T-helper 2 cell treated with Interferon-gamma antibody and Interleukin-4, amounts not matched to agents 5 μg/mL and 100 μg/mL, for 36 hours (primary cell): ENCODE results near the gene PTDSS2.

Experiments used
- DNase-seq: peaks from one replicate; pipeline ENCODE4 v3.0.0; 2021; ENCODE audit warnings: low spot score
- H3K27ac Mint-ChIP-seq: one replicate; pipeline ENCODE4 v1.8.0; 2021; ENCODE audit warnings: mild to moderate bottlenecking, mixed read lengths
- H3K27me3 Mint-ChIP-seq: one replicate; pipeline ENCODE4 v1.8.0; 2021; ENCODE audit warnings: low read depth, mixed read lengths
- H3K36me3 Mint-ChIP-seq: one replicate; pipeline ENCODE4 v1.8.0; 2021; ENCODE audit warnings: low read depth, mixed read lengths
- H3K4me1 Mint-ChIP-seq: one replicate; pipeline ENCODE4 v1.8.0; 2021; ENCODE audit warnings: low read depth, mixed read lengths
- H3K4me3 Mint-ChIP-seq: one replicate; pipeline ENCODE4 v1.8.0; 2022; ENCODE audit warnings: mild to moderate bottlenecking, moderate library complexity, mixed read lengths
- H3K9me3 Mint-ChIP-seq: one replicate; pipeline ENCODE4 v1.8.0; 2021; ENCODE audit warnings: mixed read lengths

The PTDSS2 gene

DNA sequence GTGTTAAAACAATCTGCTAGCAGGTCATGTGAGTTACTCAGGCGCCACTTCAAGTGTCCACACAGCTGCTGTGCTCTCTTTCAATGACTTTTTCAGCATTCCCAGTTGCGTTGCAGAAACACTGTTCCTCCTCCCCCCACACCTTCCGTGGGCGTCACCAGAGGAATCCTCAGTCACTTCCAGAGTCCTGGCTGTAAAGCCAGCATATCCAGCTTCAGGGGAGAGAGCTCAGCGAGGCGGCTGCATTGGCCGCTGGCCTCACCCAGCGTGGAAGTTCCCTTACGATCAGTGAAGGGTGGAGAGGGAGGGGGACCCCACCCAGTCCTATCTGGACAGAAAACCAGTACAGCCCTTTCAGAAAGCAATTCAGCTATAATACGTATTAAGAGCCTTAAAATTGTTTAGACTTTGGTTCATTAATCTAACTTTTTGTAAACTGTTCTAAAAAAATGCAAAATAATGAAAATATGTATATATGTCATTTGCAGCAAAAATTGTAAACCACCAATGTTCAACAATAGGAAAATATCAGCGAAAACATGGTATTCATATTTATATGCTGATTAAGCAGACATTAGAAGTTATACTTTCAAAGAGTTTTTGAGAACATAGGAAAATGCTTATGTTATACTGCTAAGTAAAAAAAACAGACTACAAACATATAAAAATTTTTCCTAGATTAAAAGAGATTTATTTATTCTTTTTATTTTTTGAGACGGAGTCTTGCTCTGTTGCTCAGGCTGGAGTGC, 5.5 kb upstream of the PTDSS2 start:
- peaks cover 12% of the 10 kb centered on the region for H3K4me1 Mint-ChIP-seq
- H3K4me3 Mint-ChIP-seq = no peak overlapping the region
- no peak for DNase-seq
- no peaks in the 10 kb centered on the region for H3K36me3 Mint-ChIP-seq
- H3K27ac Mint-ChIP-seq = no peak overlapping the region
- no peaks in the 10 kb centered on the region for H3K9me3 Mint-ChIP-seq
- H3K27me3 Mint-ChIP-seq = no peaks in the 10 kb centered on the region

DNA sequence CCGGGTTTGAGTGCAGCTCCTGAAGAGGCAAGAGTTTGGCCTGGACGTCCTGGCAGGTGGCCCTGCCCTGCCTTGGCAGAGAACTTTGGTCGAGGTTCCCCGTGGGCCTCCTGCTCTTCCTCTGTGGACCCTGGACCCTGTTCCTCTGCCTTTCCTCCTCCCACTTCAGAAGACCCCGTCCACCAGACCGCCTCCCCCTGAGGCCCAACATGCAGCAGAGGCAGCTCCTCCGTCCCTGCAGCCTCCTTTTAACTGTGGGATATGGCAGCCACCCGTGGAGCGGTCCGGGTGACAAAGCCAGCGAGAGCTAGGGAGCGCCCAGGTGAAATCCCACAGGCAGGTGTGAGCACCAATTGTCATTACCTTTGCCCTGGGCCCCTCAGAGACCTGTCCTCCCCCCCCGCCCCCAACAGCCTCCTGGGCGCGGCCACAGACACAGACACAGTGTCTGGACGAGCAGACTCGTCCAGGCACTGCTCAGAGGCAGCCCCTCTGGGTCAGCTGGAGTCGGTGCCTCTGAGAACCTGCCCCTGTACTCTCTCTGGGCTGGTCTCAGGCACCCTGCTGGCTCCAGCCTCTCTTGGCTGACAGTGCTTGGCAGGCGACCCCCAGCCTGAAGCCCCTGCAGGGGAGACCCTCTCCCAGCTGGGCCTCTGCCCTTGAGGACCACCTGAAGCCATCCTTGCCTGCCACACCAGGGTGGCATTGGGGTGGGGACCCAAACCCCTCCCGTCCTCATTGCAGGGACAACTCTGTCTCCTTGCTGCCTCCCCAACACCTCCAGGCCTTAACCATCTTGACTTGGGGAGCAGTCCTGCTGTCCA, 4.1 kb upstream of the PTDSS2 start:
- H3K27ac Mint-ChIP-seq = no peak overlapping the region
- H3K4me3 Mint-ChIP-seq = no peak overlapping the region
- no peak for DNase-seq
- peaks cover 2% of the 10 kb centered on the region for H3K36me3 Mint-ChIP-seq
- no peaks in the 10 kb centered on the region for H3K27me3 Mint-ChIP-seq
- no peaks in the 10 kb centered on the region for H3K9me3 Mint-ChIP-seq
- H3K4me1 Mint-ChIP-seq = peaks cover 6% of the 10 kb centered on the region

DNA sequence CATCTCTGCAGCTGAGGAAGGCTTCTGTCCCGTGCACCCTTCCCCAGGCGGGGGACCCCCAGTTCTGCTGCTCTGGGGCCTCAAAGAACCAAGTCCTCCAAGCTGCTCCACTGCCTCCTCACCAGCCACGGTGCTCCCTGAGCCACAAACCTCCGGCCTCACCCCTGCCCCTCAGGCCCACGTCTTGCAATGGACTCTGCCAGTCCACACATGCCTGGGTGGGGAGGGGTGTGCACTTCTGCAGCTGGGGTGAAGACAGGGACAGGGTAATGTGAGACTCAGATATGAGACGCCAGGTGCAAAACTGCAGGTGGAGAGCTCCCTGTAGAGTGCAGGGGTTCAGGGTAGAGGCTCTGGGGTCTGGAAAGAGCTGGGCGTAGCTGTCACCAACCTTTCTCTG, 3.2 kb upstream of the PTDSS2 start:
- Mint-ChIP-seq H3K27ac (no peak overlapping the region), H3K9me3 (no peaks in the 10 kb centered on the region), H3K4me3 (no peak overlapping the region), H3K27me3 (no peaks in the 10 kb centered on the region), H3K36me3 (peaks cover 4% of the 10 kb centered on the region), H3K4me1 (peaks cover 11% of the 10 kb centered on the region)
- no peak for DNase-seq

DNA sequence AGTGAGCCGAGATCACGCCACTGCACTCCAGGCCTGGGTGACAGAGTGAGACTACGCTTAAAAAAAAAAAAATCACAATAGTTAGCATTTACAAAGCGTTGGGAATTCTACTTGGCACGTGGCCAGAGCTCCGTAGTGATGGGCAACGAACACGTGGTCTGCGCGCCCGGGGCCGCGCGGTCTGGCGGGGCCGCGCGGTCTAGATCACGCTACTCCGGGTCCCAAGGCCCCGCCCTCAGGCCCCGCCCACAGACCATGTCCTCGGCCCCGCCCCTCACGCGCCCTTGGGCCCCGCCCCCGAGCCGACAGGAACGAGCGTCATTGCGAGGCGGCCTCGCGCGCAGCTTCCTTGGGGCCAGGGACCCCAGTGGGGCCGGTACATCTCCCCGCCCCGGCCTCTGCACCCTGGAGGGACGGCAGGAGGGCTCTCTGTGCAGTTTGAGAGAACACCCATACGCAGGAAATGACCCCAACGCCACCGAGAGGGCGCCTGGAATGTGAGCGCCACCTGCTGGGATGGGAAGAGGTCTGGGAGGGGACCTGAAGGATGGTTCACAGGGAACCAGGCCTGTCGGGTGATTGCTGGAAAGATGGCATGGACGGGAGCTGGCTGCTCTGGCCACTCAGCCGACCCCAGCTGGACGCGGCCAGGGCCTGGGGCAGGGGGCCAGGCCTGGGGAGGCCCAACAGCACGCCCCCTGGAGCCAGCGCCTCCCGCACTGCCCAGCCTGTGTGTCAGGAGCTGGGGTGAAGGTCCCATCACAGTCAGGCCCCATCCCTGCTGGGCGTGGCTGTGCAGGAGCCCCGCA, 2.0 kb upstream of the PTDSS2 start:
- peak overlapping the region; percentile 96 for H3K27ac Mint-ChIP-seq
- DNase-seq = peak; percentile 91
- H3K36me3 Mint-ChIP-seq = peaks cover 7% of the 10 kb centered on the region
- no peaks in the 10 kb centered on the region for H3K9me3 Mint-ChIP-seq
- H3K4me1 Mint-ChIP-seq = peaks cover 11% of the 10 kb centered on the region
- H3K4me3 Mint-ChIP-seq = peak overlapping the region; percentile 93
- no peaks in the 10 kb centered on the region for H3K27me3 Mint-ChIP-seq

DNA sequence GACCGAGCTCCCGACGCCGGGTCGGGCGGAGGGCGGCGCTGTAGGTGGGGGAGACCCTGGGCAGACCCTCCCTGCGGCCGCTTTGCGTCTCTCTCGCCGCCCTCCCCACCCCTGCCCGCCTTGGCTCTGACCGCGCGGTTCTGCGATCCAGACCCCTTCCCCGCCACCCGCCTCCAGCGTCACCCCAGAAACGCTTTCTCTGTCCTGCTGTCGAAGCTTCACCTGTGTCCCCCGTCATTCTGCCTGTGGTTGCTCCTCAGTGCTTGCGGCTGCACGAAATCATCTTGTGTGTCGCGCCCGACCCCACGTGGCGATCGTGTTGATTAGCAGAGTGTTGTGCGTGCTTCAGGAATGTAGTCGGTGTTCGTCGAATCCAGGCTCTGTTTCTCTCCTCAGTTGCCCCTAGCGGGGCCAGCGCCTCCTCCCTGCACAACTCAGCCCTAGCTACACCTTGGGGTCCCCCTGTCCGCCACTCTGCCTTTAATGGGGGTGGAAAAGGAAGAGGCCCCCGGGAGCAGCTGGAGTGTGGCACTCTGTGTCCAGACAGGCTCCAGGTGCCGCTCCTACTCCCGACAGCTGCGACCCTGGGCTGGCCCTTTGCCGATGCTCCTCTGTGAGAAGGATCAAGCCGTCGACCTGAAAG, 851 bp downstream of the PTDSS2 start:
- peak; percentile 50 for DNase-seq
- Mint-ChIP-seq H3K4me3 (peak overlapping the region; percentile 100), H3K9me3 (no peaks in the 10 kb centered on the region), H3K27me3 (no peaks in the 10 kb centered on the region), H3K4me1 (peaks cover 13% of the 10 kb centered on the region), H3K27ac (peak overlapping the region; percentile 99), H3K36me3 (peaks cover 16% of the 10 kb centered on the region)

DNA sequence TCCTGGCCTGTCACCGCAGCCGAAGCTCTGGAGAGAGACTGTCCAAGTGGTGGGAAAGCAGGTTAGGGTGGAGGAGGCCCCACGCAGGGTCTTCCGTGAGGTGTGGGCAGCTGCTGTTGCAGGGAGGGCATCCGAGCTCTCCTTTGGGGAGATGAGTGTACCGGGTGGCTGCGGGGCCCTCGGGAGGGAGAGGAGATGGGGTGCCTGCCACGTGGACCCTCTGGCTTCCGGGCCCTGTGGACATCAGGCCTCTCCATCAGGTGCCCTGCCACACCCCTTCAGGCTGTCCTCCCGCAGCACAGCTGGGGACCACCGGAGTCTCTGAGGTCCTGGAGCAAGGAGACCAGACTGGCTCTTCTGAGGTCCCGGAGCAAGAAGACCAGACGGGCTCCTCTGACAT, 1.7 kb downstream of the PTDSS2 start:
- peak overlapping the region; percentile 100 for H3K4me3 Mint-ChIP-seq
- peaks cover 19% of the 10 kb centered on the region for H3K4me1 Mint-ChIP-seq

DNA sequence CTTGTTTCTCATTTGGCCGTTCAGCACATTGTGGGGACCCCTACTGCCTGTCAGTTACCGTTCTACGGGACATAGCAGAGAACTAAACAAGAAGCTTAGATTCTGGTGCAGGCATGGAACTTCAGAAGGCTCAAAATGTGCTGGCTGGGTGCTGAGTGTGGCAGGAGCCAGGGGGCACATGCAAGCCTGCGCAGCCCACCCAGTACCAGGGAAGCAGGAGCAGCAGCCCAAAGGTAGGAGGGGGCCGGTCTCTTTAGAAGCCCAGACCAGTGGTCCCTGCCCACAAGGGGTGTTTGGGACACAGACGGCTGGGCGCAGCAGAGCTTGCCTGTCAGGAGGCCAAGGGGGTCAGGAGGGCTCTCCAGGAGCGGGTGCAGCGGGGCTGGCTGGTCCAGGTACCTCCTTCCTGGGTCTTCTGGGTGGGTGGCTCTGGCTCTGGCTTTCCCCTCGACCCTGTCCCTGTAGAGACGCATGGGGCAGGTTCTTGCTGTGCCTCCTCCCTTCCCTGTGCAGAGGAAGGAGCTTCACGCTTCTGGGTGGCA, 2.2 kb downstream of the PTDSS2 start:
- Mint-ChIP-seq H3K27me3 (no peaks in the 10 kb centered on the region), H3K36me3 (peaks cover 21% of the 10 kb centered on the region), H3K4me1 (peaks cover 24% of the 10 kb centered on the region), H3K4me3 (no peak overlapping the region), H3K9me3 (no peaks in the 10 kb centered on the region), H3K27ac (no peak overlapping the region)
- no peak for DNase-seq

More for the DNA sequence above, 1.7 kb downstream of the PTDSS2 start:
- Mint-ChIP-seq H3K27me3 (no peaks in the 10 kb centered on the region), H3K9me3 (no peaks in the 10 kb centered on the region), H3K27ac (peak overlapping the region; percentile 99), H3K36me3 (peaks cover 21% of the 10 kb centered on the region)
- DNase-seq = no peak

DNA sequence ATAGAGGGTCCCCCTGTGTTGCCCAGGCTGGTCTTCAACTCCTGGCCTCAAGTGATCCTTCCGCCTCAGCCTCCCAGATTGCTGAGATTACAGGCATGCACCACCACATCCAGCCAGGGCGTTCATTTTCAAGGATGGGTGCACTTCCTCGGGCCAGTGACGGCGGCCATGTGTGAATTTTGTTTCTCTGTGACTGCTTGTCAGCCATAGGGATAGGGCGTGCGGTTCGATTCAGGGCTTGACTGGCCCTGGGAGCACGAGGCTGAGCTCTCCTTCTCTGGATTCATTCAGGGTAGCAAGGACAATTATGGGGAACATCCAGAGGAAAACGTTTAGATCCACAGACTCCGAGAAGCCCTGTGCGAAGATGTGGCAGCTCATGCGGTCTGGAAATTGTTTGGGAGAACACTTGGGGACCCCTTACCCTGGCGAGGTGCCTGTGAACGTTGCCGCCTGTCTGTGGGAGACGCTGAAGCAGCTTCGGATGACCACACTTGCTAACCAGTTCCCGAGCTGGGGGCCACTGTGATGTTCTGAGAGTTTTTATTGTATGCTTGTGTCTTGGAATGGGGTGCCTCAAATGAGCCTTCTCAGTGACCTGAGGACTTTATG, 2.9 kb downstream of the PTDSS2 start:
- Mint-ChIP-seq H3K4me1 (peaks cover 27% of the 10 kb centered on the region), H3K27me3 (no peaks in the 10 kb centered on the region), H3K9me3 (no peaks in the 10 kb centered on the region), H3K36me3 (peaks cover 21% of the 10 kb centered on the region), H3K27ac (no peak overlapping the region), H3K4me3 (no peak overlapping the region)
- DNase-seq = no peak

DNA sequence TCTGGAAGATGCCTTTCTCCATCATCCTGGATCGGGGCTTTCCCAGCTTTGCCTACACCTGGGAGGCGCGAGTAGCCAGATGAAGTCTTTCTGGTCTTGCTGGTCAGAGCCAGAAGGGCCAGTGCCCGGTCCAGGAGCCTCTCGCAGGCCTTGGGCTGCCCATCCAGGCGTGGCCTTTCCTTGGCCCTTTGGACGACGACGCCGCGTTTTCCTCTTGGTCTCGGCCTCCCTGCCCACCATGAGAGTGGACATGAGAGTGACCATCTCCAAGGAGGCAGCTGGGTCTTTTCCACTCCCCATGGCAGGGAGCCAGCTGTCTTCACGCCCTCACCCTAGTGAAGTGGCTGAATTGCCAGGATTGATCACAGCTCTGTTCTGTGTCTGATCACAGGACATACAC, 3.5 kb downstream of the PTDSS2 start:
- DNase-seq = no peak
- H3K4me1 Mint-ChIP-seq = peaks cover 27% of the 10 kb centered on the region
- no peak overlapping the region for H3K4me3 Mint-ChIP-seq
- no peak overlapping the region for H3K27ac Mint-ChIP-seq
- no peaks in the 10 kb centered on the region for H3K27me3 Mint-ChIP-seq
- H3K36me3 Mint-ChIP-seq = peaks cover 21% of the 10 kb centered on the region
- no peaks in the 10 kb centered on the region for H3K9me3 Mint-ChIP-seq

DNA sequence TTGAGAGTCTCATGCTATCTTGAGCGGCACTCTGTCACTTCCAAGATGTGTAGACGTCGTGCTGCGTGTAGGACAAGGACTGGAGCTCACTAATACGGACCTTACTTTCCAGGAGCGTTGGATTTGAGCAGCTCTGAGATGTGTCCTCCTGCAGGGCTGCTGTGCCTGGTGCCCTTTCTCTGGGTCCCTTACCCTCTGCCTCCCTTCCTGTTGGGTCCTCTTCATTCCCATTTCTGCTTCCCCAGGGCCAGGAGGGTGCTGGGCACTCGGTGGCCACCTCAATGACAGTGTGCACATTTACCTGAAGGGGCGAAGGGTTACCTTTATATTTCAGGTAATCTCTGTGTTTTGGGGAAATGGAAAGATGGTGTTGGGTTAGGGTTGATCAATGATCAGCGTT, 4.0 kb downstream of the PTDSS2 start:
- H3K27ac Mint-ChIP-seq = no peak overlapping the region
- peaks cover 25% of the 10 kb centered on the region for H3K4me1 Mint-ChIP-seq
- peaks cover 21% of the 10 kb centered on the region for H3K36me3 Mint-ChIP-seq
- no peaks in the 10 kb centered on the region for H3K9me3 Mint-ChIP-seq
- no peak for DNase-seq
- H3K27me3 Mint-ChIP-seq = no peaks in the 10 kb centered on the region
- no peak overlapping the region for H3K4me3 Mint-ChIP-seq

DNA sequence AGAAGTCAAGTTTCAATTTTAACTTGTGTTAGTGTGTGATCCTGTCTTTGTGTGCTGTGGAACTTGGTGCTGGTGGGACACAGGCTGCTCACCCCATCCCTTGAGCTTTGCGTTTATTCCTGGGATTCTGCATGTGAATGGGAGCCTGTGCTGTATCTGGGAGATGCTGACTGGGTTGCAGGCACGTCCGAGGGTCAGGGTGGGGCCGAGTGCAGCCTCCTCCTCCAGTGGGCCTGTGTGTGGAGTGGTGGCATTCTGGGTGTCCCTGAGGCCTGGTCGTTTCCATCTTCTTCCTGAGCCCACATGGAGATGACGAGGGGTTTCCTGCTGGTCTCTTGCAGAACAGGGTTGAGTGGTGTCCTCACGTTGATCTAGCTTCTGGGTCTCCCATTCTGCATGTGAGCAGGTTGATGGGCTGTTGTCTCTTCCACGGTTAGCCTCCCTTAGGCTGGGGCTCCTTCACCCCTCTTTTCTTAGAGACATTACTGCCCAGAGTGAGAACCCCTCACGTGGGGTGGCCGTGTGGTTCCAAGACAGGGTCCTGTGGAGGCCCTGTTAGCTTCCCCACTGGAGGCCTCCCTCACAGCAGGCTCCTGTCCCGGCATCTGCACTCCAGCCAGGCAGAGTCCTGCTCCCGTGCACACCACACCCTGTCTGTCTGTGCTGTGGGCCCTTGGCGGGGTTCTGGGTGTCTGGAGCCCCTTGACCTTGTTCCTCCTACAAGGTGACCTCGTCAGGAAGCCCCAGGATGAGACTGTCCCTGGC, 4.9 kb downstream of the PTDSS2 start:
- peaks cover 21% of the 10 kb centered on the region for H3K36me3 Mint-ChIP-seq
- peaks cover 25% of the 10 kb centered on the region for H3K4me1 Mint-ChIP-seq
- H3K27ac Mint-ChIP-seq = no peak overlapping the region
- H3K4me3 Mint-ChIP-seq = no peak overlapping the region
- no peaks in the 10 kb centered on the region for H3K9me3 Mint-ChIP-seq
- no peak for DNase-seq
- H3K27me3 Mint-ChIP-seq = no peaks in the 10 kb centered on the region

DNA sequence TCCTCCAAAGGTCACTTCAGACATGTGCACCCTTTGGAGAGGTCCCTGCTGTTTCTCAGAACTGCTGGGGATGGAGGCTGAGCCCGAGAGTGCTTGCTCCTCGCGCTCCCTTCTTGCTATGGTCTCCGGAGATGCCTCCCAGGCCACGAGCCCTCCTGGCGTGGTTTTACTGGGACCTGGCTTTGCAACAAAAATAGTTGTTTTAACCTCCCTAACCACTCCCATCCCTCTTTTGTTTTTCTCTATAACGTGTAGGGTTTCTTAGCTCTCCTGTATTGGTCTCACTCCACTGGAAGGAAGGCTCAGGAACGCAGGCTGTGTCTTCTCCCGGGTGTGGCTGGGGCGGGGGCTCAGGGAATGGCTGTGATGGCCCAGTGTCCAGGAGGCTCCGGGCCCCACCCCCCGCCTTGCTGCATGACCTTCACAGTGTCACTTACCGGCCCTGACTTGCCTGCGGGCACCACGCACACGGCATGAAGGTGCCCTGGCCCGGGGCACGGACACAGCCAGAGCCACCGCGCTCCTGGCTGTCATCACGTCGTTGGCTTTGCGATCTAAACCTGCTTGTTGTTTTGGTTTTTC, 5.6 kb downstream of the PTDSS2 start:
- H3K27ac Mint-ChIP-seq = no peak overlapping the region
- no peak overlapping the region for H3K4me3 Mint-ChIP-seq
- no peaks in the 10 kb centered on the region for H3K9me3 Mint-ChIP-seq
- H3K4me1 Mint-ChIP-seq = peaks cover 25% of the 10 kb centered on the region
- H3K36me3 Mint-ChIP-seq = peaks cover 21% of the 10 kb centered on the region
- no peaks in the 10 kb centered on the region for H3K27me3 Mint-ChIP-seq
- no peak for DNase-seq
